Gastrocnemius medialis (tissue), 4 donors: ENCODE measurements around the gene ANKRD65. TPM values are rescaled to one million over a fixed set of nuclear protein-coding genes. Genes with fewer than 3 reads are reported as not detected.
"Not testable (repeated sequence)": the region's sequence is repeated elsewhere in the genome, so short reads cannot be mapped to it uniquely, and the experiment has no call there.

Source experiments
- ATAC-seq, 2 donors: fragments of 150-250 bp; one replicate each; pipeline ENCODE4 v1.9.1; 2016
- DNase-seq, 2 donors: peaks; one replicate each; pipeline ENCODE4 v3.0.0-alpha.2; 2019
- H3K27ac ChIP-seq, 4 donors: fragments of 200-600 bp; sonication (generic); 1 replicate in 1 of 4; 2 replicates in 3 of 4; pipeline ENCODE4 v1.5.1; 2016 to 2018; ENCODE audit warnings: mild to moderate bottlenecking in 2 of 4, moderate library complexity in 1 of 4
- H3K27me3 ChIP-seq, 3 donors: fragments of 200-600 bp; sonication (generic) in 2 of 3; 1 replicate in 1 of 3; 2 replicates in 2 of 3; pipeline versions ENCODE4 v1.5.1 to v1.6.0; 2016 to 2019; ENCODE audit warnings: mild to moderate bottlenecking in 1 of 3, moderate library complexity in 1 of 3
- H3K36me3 ChIP-seq, 2 donors: fragments of 200-600 bp; sonication (generic) in 1 of 2; one replicate each; pipeline ENCODE4 v1.5.1; 2017 to 2018
- H3K4me1 ChIP-seq, 2 donors: fragments of 200-600 bp; sonication (generic) in 1 of 2; one replicate each; pipeline ENCODE4 v1.5.1; 2016 to 2017; ENCODE audit warnings: mild to moderate bottlenecking in 2 of 2
- H3K4me3 ChIP-seq, 4 donors: fragments of 200-600 bp; sonication (generic) in 3 of 4; 1 replicate in 1 of 4; 2 replicates in 3 of 4; pipeline ENCODE4 v1.5.1; 2016 to 2019; ENCODE audit warnings: mild to moderate bottlenecking in 2 of 4
- H3K9me3 ChIP-seq, 3 donors: fragments of 200-600 bp; sonication (generic) in 2 of 3; 1 replicate in 1 of 3; 2 replicates in 2 of 3; pipeline ENCODE4 v1.5.1; 2016 to 2019
- POLR2A ChIP-seq, 2 donors: fragments of 450-650 bp; IDR thresholded peaks; one replicate each; pipeline ENCODE4 v1.6.1; 2017; ENCODE audit warnings: antibody characterized with exemption in 2 of 2, mild to moderate bottlenecking in 2 of 2, moderate library complexity in 2 of 2
- in situ Hi-C, 4 donors: fragments of 200-750 bp; cut with MboI; loops; one replicate each; pipeline versions ENCODE4 v1.15.0 to v1.8.0; 2017; ENCODE audit warnings: low sequenced_read_pairs in 4 of 4
- intact Hi-C: fragments of 100-400 bp; cut with DNase I; formaldehyde crosslinking; loops from one replicate; pipeline ENCODE4 v1.15.1; 2023; ENCODE audit warnings: low total_unique reads
- total RNA-seq, 4 donors: library from RNA; depleted of rRNA; stranded (reverse); fragments of >200 nt; gene quantifications; one replicate each; pipeline versions ENCODE4 v1.1.0 to v1.2.3, GENCODE V29; 2016
- TF ChIP-seq, protein P1 (sequence below), 5 experiments: fragments of 450-650 bp in 3 of 5; fragments of 200-600 bp in 2 of 5; sonication (generic) in 2 of 5; IDR thresholded peaks in 4 of 5; conservative IDR thresholded peaks in 1 of 5; 1 replicate in 4 of 5; 2 replicates in 1 of 5; pipeline ENCODE4 v1.5.1; 2016 to 2019; ENCODE audit warnings: antibody characterized with exemption in 5 of 5, mild to moderate bottlenecking in 3 of 5, moderate library complexity in 3 of 5

Gene ANKRD65
- total RNA-seq, 4 donors from 2014 or later, result 0.16 to 1.8 (median 1.3) TPM

DNA sequence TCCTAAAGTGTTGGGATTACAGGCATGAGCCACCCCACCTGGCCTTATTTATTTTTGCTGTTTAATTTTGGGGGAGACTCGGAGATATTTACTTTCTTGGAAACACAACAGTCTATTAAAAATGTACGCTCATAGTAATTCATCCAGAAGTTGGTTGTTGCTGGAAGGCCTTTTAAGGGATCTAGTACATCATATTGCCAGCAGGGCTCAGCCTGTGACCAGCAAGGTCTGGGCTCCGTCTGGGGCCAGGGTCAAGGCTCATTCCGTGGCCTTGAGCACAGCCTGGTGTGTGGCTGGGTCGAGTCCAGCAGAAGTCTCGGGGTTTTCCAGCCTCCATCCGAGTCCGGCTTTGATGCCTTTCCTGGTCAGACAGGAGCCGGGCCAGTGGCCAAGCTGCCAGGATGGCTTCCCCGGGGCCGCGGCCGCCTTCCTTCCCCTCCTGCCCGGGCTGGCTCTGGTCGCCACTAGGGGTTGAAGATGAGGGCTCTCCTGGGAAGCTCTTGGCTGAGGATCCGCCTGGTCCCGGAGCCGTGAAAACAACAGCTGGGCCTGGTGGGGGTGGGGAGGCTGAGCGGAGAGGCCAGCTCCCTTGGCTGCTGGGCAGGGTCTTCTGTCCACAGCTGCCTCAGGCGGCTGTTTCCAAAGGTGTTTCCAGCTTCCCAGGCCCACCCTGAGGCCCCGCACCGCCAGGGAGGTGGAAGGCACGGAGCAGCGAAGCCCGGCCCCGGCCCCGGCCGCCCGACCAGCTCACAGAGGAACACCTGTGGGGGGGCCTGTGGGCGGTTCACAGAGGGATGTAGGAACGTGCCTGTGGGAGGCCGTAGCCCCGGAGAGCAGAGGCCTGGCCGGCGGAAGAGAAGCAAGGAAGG lies 9.3 kb upstream of the ANKRD65 start:
- Histone ChIP-seq H3K27me3 (peaks cover 2 to 9% (median 4%) of the 10 kb centered on the region in 3 donors), H3K36me3 (no peaks in the 10 kb centered on the region), H3K4me3 (peak overlapping the region; percentile 17 to 45 (median 30)), H3K9me3 (no peaks in the 10 kb centered on the region), H3K4me1 (peaks cover 32 to 51% of the 10 kb centered on the region in 2 donors), H3K27ac (peak overlapping the region; percentile 76 to 81 (median 78))
- DNase-seq (peak in 1 of 2 donors; percentile 65), ATAC-seq (peak; percentile 46 to 61)
- intact Hi-C loops, result no loop called here
- in situ Hi-C loops, result no loop called here
- TF ChIP-seq, protein P1, sequence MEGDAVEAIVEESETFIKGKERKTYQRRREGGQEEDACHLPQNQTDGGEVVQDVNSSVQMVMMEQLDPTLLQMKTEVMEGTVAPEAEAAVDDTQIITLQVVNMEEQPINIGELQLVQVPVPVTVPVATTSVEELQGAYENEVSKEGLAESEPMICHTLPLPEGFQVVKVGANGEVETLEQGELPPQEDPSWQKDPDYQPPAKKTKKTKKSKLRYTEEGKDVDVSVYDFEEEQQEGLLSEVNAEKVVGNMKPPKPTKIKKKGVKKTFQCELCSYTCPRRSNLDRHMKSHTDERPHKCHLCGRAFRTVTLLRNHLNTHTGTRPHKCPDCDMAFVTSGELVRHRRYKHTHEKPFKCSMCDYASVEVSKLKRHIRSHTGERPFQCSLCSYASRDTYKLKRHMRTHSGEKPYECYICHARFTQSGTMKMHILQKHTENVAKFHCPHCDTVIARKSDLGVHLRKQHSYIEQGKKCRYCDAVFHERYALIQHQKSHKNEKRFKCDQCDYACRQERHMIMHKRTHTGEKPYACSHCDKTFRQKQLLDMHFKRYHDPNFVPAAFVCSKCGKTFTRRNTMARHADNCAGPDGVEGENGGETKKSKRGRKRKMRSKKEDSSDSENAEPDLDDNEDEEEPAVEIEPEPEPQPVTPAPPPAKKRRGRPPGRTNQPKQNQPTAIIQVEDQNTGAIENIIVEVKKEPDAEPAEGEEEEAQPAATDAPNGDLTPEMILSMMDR (IDR thresholded peaks at IDR 0.05 in 4 of 5, conservative IDR thresholded peaks at IDR 0.05 in 1 of 5), result peak in 2 of 5 experiments; percentile 10 to 19
- TF ChIP-seq POLR2A (IDR thresholded peaks at IDR 0.05), result no peak

GRCh38 chr1:1429671-1430073 lies 8.6 kb upstream of the ANKRD65 start:
- no peak for TF ChIP-seq POLR2A (IDR thresholded peaks at IDR 0.05)
- TF ChIP-seq, protein P1 (IDR thresholded peaks at IDR 0.05 in 4 of 5, conservative IDR thresholded peaks at IDR 0.05 in 1 of 5), result no peak
- Histone ChIP-seq H3K27ac (peak overlapping the region; percentile 76 to 81 (median 78)), H3K4me3 (peak overlapping the region in 1 of 4 donors; percentile 45), H3K27me3 (peaks cover 2 to 9% (median 4%) of the 10 kb centered on the region in 3 donors), H3K4me1 (peaks cover 30 to 44% of the 10 kb centered on the region in 2 donors), H3K9me3 (no peaks in the 10 kb centered on the region), H3K36me3 (no peaks in the 10 kb centered on the region)
- intact Hi-C loops, result no loop called here
- DNase-seq, result no peak
- ATAC-seq, result peak in 1 of 2 donors; percentile 37
- in situ Hi-C loops, result no loop called here

- H3K27me3 ChIP-seq, H3K36me3 ChIP-seq, H3K9me3 ChIP-seq, ATAC-seq, DNase-seq, in situ Hi-C loops, H3K4me3 ChIP-seq, intact Hi-C loops: not testable (repeated sequence)
- peak overlapping the region in 3 of 4 donors; percentile 76 to 81 (median 78) for H3K27ac ChIP-seq
- H3K4me1 ChIP-seq, result peaks cover 26 to 40% of the 10 kb centered on the region in 2 donors
These were observed 7.9 kb upstream of the ANKRD65 start for GRCh38 chr1:1428967-1429366.

DNA sequence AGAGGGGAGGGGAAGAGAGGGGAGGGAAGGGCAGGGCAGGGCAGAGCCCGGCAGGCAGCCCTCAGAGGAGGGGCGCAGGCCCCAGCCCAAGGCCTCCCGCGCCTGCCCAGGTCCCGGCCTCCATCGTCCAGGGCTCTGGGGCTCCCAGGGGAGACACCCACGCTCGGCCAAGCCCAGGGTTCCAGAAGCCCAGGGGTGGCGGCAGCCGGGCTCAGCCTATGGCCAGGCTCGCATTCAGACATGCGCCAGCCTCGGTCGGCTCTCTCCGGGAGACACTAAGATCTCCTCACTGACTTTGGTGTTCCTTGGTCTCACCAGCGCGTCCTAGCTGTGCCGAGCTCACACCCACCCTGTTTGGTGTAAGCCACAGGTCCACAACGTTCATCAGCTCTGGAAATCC lies 7.1 kb upstream of the ANKRD65 start:
- peaks cover 21 to 34% of the 10 kb centered on the region in 2 donors for H3K4me1 ChIP-seq
- no peak for DNase-seq
- no peak overlapping the region for H3K4me3 ChIP-seq
- H3K9me3 ChIP-seq, result no peaks in the 10 kb centered on the region
- in situ Hi-C loops (no loop called here), intact Hi-C loops (no loop called here)
- no peaks in the 10 kb centered on the region for H3K36me3 ChIP-seq
- H3K27ac ChIP-seq, result peak overlapping the region in 2 of 4 donors; percentile 43 to 50
- no peak for TF ChIP-seq POLR2A (IDR thresholded peaks at IDR 0.05)
- TF ChIP-seq, protein P1 (IDR thresholded peaks at IDR 0.05 in 4 of 5, conservative IDR thresholded peaks at IDR 0.05 in 1 of 5), result no peak
- ATAC-seq, result no peak
- H3K27me3 ChIP-seq, result peaks cover 2 to 9% (median 4%) of the 10 kb centered on the region in 3 donors

GRCh38 chr1:1427820-1428148 lies 6.7 kb upstream of the ANKRD65 start:
- peaks cover 21 to 31% of the 10 kb centered on the region in 2 donors for H3K4me1 ChIP-seq
- H3K4me3 ChIP-seq, result peak overlapping the region in 3 of 4 donors; percentile 28 to 42 (median 32)
- H3K9me3 ChIP-seq, result no peaks in the 10 kb centered on the region
- TF ChIP-seq, protein P1 (IDR thresholded peaks at IDR 0.05 in 4 of 5, conservative IDR thresholded peaks at IDR 0.05 in 1 of 5), result no peak
- TF ChIP-seq POLR2A (IDR thresholded peaks at IDR 0.05), result no peak
- H3K36me3 ChIP-seq, result no peaks in the 10 kb centered on the region
- H3K27ac ChIP-seq, result peak overlapping the region in 1 of 4 donors; percentile 18
- intact Hi-C loops (no loop called here), in situ Hi-C loops (no loop called here)
- H3K27me3 ChIP-seq, result peaks cover 2 to 9% (median 4%) of the 10 kb centered on the region in 3 donors
- DNase-seq (no peak), ATAC-seq (no peak)
